ENCODE data around the gene CD27. TPM values are rescaled to one million over a fixed set of nuclear protein-coding genes. Genes with fewer than 3 reads are reported as not detected.
"Not testable (repeated sequence)": the region's sequence is repeated elsewhere in the genome, so short reads cannot be mapped to it uniquely, and the experiment has no call there.

CD27 gene
- total RNA-seq, 1 donor from 2014 or later, result not detected

DNA sequence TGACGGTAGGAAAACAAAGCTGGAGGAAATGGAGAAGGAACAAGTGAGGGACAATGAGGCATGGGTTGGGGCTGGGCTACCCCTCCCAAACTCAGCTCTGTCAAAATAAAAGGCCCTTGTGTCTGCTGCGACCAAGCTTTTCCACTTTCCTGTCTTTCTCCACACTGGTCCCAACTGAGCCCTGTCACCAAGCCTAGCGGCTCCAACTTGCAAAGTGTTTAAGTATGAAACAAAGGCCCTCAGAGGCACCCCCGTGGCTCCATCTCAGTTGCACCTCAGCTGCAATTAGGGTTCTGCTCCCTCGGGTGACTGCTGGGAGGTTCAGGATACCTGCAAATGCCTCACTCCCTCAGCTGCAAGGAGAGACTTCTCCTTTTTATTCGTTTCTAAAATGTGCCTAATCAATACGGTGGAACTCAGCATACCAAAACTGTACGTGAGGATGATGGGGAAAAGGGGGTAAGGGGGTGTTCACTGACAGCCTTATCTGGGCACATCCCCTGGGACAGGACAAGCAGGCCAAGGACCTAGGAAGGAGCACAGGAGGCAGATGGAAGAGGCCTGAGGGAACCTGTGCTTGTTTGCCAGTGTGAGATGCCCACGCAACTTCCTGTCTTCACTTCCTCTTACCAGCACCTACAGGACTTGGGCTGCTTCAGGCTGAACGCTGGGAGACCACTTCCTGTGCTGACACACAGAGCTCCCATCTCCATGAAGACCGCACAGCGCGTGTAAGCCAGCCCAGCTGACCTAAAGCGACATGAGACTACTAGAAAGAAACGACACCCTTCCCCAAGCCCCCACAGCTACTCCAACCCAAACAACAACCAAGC is 16.9 kb downstream of the CD27 start:
- DNase-seq (ENCODE audit: low read depth, low spot score), result no peak

DNA sequence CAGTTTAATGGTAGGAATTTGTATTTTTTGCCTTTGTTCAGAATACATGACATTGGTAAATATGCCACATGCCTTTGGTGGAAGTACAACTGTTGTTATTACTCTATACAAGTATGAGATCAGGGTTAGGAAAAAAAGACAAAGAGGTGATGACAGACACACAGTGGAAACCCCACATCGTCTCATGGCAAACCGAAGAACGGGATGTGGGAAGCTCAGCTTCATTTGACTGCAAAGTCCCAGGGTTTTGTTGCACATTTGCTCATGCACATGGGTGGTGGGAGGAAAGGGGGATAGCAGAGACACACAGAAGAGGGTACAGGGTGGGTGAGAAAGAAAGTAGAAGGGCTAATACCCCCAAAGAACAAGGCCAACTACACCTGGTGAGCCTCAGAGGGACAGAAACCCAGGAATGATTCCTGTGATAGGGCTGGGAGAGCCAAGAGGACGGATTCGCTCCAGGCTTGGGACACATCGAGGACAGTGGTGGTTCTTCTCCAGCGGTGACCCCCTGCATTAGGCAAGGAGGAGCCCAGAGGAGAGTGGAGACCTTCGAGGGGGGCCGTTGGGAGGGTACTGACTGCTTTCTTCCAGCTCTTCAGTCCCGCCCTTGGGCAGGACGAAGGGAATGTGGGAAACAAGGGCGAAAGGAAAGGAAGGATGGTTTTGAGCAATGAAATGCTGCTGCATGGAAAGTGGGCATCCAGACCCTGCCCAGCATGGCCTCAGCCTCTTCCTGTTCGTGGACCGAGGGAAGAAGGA is 17.7 kb downstream of the CD27 start:
- no peak for DNase-seq (ENCODE audit: low read depth, low spot score)

DNA sequence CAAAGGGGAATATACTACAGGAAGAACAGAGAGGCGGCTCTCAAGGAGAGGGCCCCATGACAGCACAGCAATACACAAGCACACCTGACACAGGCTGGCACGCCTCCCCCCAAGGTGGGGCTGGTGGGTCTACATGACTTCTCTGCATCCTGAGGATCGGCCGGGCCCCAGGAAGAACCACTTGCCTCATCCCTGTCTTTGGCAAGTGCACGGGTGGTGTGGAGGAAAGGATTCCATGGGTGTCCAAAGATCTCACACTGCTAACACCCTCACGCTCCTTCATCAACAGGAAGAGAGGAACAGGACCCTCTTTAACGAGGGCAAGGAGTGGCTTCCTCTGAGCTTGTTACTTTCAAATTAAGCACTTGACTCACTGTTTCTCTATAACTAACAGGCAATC is 18.5 kb downstream of the CD27 start:
- DNase-seq (ENCODE audit: low read depth, low spot score), result no peak

DNA sequence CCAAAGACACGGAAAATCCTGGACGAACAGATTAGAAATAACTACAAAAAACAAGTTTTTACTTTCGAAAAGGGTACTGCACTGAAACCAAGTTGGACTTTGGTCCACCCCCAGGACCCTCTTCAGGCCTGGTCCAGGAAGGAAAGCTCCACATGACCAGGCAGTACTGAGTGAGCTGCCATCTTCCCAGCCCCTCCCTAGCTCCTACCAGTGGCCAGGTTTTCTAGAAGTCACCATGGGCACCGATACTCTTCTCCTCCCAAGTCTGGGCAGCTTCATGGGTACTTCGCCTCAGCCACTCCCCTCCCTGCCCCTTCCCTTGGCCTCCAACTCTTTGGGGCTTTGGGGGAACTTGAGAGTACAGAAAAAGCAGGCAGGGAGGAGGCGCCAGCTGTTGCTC is 19.1 kb downstream of the CD27 start:
- DNase-seq (ENCODE audit: low read depth, low spot score), result no peak

DNA sequence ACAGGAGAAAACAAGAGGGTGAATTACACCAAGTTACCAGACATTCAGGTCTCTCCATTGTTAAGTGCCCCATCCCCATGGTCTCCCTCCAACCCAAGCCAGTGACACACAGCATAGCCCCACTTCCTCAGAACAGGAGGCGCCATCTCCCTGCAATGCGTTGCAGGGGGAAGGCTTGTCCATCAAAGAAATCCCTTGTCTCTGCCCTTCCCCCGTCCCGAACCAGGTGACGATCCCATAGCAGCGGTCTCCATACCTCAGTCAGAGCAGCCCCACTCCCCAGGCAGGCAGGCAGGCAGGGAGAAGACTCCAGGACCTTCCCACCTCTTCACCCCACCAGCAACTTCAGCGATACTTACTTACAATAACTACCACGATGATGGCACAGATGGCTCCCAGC is 19.8 kb downstream of the CD27 start:
- DNase-seq (ENCODE audit: low read depth, low spot score), result no peak

DNA sequence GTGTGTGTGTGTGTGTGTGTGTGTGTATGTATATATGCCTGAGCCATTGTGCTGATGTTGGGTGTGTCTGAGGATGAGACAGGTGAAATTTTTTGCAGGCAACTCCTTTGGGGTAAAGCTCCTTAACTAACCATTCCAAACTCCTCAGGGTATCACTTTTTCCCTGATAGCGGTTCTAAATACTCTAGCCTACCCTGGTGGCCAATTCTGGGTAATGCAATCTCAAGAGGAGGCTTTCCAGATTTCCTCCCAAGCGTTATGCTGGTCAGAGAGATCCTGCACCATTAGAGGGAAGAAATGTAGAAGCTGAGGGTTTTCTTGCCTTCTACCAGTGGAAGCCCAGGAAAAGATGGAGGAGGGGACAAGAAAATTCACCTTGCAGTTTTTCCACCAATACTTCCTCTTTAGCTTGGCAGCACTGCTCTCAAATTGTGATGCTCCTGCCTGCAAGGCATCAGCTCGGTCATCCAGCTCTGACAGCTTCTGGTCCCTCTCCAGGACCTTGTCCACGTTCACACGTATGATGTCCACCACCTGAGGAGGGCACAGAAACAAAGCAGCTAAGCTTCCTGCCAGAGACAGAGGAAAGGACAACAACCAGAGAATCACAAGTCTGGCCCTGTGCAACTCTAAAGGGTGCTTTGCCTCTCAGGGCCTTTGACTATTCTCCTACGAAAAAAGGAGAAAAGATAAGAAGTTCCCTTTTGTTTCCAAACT is 20.9 kb downstream of the CD27 start:
- DNase-seq (ENCODE audit: low read depth, low spot score), result peak; percentile 37

DNA sequence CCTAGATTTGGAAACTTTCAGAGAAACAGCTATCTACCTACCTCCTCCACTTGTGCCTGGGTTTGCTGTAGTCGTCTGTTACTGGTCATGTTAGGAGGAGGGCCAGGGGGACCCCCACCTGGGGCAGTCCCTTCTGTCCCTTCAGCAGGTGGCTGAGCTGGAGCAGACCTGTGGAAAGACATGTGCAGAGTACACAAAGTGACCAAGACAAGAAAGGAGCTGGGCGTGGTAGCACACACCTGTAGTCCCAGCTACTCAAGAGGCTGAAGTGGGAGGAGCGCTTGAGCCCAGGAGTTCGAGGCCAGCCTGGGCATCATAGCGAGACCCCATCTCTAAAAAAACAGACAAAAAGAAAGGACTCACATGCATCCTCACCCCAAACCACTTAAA is 21.4 kb downstream of the CD27 start:
- DNase-seq (ENCODE audit: low read depth, low spot score), result no peak

DNA sequence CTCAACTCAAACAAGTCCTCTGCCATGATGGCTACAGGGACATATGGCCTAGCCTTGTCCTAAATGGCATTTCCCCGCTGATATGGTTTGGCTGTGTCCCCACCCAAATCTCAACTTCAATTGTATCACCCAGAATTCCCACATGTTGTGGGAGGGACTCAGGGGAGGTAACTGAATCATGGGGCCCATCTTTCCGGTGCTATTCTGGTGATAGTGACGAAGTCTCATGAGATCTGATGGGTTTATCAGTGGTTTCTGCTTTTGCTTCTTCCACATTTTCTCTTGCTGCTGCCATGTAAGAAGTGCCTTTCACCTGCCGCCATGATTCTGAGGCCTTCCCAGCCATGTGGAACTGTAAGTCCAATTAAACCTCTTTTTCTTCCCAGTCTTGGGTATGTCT is 22.0 kb downstream of the CD27 start:
- not testable (repeated sequence) for DNase-seq (ENCODE audit: low read depth, low spot score)

DNA sequence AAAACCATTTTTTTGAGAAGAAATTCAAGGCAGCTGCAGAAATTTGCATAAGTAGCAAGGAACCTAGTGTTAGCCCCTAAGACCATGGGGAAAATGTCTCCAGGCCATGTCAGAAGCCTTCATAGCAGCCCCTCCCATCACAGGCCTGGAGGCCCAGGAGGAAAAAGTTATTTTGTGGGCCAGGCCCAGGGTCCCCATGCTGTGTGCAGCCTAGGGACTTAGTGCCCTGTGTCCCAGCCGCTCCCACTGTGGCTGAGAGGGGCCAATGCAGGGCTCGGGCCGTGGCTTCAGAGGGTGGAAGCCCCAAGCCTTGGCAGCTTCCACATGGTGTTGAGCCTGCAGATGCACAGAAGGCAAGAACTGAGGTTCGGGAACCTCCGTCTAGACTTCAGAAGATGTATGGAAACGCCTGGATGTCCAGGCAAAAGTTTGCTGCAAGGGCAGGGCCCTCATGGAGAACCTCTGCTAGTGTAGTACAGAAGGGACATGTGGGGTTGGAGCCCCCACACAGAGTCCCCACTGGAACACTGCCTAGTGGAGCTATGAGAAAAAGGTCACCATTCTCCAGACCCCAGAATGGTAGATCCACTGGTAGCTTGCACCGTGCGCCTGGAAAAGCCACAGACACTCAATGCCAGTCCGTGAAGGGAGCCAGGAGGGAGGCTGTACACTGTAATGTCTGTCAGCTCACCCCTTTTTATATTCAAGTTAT is 23.0 kb downstream of the CD27 start:
- not testable (repeated sequence) for DNase-seq (ENCODE audit: low read depth, low spot score)

DNA sequence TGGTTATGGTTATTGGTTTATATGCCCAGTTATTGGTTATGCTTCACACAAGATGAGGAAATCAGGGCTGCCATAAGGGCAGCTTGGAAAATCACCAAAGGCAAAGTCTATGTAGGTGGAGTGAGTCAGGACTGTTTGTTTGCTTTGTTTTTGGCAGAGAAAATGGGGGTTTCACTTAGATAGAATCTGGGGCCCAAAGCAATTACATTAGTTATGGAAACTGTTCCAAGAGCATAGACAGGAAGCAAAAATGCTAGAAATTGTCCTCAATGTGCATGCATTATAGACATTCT is 23.5 kb downstream of the CD27 start:
- DNase-seq (ENCODE audit: low read depth, low spot score), result no peak

DNA sequence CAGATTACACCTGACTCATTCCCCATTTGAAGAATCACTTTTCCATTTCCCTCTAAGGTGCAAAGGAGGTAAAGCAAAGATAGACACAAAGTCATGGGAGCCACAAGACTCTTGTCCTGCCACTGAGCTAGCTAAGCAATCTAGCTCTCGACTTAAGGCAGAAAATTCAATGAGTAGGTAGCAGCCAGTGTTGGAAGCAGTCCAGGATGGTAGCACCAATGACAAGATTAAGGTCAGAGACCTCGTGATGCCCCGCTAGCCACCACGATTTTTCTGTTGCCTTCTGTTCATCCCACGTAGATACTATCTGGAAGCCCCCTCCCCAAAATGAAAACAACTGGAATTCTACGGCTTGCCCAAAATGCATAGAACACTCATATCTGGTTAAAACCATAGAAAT is 24.3 kb downstream of the CD27 start:
- DNase-seq (ENCODE audit: low read depth, low spot score), result no peak

DNA sequence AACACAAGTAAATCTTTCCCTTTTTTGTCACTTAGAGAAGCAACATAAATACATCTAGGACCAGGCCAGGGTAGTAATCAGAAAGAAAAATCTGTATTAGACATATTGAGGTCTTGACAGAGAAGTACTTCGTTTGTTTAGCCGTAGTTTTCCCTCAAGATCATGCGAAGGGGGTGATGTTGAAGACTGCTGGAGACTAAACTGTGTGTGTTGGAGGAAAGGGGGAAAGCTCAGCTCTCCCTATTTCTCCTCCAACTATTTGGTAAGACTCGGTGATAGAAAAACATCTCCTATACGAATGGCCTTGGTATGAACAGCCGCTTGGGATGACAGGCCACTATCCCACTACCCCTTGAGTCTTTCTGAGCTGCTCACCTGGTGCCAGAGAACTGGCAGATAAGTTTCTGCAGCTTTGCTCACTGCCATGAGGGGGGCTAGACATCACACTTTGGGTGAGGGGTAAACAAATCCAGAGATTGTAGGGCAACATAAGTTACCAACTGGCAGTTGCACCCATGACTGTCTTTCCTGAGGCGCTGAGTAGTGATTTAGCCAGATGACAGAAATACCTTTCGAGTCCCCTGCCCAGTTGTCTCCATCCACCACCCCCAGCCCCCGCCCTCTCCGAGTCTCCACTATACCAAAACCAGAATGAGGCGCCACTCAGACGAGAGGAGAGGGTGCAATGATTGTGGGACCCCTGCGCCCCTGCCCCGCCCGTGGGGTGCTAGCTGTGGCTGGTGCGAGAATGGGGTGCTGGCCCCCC is 25.0 kb downstream of the CD27 start:
- no peak for DNase-seq (ENCODE audit: low read depth, low spot score)

DNA sequence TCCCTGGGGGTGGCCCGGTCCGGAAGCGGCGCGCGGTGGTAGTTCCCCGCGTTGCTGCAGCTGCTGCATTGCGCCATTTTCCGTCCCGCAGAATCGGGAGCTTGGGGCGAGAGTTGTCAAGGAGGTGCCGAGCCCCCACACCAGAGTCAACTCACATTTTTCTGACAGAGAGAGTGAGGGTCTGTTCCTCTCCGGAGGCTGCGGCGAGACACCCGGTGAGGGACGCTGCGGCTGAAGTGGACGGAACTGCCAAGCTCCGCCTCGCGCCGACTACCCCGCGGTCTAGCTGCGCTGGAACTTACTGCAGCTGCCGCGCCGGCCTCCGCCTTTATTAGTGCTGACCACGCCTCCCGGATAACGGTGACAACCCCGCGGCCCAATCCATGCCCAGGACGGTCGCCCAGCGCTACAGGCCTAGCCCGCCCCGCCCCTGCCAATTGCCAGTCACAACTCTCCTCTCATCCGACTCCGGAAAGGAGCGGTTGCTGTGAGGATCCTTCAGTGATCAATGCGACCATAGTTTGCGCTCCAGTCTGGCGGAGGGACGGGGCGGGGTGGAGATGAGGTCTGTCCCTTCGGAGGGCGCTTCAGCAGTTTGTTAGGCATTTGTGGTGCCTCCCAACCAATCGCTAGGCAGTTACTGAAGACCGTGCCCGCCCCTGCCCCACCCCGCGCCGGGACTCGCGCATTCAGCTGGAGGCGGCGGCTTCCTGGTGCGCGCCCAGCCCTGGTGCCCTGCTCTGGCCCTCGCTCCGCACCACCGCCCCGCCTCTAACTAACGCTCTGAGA is 25.8 kb downstream of the CD27 start, which contains the start of gene VAMP1:
TSS of gene VAMP1 (minus strand) at position 303 of the 789 bp plus-strand sequence. CDS start at position 157, 146 bp downstream.
- peak; percentile 87 for DNase-seq (ENCODE audit: low read depth, low spot score)

DNA sequence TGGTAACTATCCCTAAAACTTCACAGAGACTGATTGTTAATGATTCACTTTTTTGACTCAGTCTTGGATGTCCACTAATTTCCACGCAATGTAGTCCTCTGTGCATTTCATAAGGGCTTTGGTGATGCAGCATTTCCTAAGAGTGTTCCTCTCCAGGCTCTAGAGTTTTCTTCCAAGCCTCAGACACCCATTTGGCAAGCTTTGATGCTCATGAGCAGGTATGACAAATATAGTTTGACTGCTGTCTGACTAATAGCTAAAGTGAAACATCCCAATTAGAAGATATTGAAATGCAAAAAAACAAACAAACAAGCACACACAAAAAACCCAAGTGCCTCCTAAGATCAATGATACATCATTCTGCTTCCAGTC is 27.2 kb downstream of the CD27 start:
- DNase-seq (ENCODE audit: low read depth, low spot score), result no peak

DNA sequence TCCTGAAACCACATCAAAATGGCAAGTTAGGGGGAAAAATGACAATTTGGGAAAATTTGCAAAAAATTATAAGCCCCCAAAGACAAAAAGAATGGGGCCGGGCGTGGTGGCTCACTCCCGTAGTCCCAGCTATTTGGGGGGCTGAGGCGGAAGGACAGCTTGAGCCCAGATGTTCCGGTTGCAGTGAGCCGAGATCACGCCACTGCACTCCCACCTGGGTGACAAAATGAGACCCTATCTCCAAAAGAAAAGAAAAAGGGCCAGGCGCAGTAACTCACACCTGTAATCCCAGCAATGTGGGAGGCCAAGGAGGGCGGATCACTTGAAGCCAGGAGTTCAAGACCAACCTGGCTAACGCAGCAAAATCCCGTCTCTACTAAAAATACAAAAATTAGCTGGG is 27.7 kb downstream of the CD27 start:
- no peak for DNase-seq (ENCODE audit: low read depth, low spot score)

DNA sequence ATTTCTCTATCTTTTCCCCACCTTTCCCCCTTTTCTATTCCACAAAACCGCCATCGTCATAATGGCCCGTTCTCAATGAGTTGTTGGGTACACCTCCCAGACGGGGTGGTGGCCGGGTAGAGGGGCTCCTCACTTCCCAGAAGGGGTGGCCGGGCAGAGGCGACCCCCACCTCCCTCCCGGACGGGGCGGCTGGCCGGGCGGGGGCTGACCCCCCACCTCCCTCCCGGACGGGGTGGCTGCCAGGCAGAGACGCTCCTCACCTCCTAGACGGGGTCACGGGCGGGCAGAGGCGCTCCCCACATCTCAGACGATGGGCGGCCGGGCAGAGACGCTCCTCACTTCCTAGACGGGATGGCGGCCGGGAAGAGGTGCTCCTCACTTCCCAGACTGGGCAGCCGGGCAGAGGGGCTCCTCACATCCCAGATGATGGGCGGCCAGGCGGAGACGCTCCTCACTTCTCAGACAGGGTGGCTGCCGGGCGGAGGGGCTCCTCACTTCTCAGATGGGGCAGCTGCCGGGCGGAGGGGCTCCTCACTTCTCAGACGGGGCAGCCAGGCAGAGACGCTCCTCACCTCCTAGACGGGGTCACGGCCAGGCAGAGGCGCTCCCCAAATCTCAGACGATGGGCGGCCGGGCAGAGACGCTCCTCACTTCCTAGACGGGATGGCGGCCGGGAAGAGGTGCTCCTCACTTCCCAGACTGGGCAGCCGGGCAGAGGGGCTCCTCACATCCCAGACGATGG is 30.6 kb downstream of the CD27 start:
- not testable (repeated sequence) for DNase-seq (ENCODE audit: low read depth, low spot score)

DNA sequence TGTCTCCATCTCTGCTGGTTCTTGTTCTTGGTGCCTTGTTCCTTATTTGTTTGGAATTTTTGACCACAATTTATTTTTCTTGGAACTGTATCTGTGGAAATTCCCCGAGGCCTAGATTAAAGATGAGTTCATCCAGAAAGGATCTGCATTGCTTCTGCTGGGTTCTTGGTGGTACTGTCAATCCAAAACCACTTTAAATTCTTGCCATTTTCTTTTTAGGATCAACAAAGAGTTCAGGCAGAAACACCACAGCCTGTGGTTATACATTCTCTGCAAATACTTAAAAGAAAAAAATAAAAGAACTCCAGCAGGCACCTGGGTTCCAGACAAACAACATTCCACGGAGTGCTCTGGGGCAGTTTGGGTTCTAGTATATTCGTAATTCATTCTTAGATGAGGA is 31.7 kb downstream of the CD27 start:
- DNase-seq (ENCODE audit: low read depth, low spot score), result no peak

DNA sequence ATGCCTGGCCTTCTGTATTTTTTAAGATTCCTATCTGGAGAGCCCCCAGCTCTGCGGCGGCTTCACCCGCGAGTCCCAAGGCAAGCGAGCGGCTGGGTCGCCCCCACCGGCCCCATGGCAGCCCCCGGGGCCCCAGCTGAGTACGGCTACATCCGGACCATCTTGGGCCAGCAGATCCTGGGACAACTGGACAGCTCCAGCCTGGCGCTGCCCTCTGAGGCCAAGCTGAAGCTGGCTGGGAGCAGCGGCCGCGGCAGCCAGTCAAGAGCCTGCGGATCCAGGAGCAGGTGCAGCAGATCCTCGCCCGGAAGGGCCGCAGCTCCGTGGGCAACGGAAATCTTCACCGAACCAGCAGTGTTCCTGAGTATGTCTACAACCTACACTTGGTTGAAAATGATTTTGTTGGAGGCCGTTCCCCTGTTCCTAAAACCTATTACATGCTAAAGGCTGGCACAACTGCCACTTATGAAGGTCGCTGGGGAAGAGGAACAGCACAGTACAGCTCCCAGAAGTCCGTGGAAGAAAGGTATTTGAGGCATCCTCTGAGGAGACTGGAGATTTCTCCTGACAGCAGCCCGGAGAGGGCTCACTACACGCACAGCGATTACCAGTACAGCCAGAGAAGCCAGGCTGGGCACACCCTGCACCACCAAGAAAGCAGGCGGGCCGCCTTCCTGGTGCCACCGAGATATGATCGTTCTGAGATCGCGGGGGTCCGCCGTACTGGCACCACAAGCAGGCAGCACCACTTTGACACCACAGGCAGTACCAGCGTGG is 33.0 kb downstream of the CD27 start:
- DNase-seq (ENCODE audit: low read depth, low spot score), result not testable (repeated sequence)

DNA sequence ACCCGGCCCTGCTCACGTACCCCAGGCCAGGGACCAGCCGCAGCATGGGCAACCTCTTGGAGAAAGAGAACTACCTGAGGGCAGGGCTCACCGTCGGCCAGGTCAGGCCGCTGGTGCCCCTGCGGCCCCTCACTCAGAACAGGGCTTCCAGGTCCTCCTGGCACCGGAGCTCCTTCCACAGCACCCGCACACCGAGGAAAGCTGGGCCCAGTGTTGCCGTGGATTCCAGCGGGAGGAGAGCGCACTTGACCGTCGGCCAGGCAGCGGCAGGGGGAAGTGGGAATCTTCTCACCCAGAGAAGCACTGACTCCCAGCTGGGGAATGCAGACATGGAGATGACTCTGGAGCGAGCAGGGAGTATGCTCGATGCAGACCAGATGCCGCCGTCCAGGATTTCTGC is 33.7 kb downstream of the CD27 start:
- no peak for DNase-seq (ENCODE audit: low read depth, low spot score)

All from pulmonary artery endothelial cell (primary cell).